Measurements from ENCODE around the gene INO80D.
"Not testable (repeated sequence)": the region's sequence is repeated elsewhere in the genome, so short reads cannot be mapped to it uniquely, and the experiment has no call there.

INO80D gene

DNA sequence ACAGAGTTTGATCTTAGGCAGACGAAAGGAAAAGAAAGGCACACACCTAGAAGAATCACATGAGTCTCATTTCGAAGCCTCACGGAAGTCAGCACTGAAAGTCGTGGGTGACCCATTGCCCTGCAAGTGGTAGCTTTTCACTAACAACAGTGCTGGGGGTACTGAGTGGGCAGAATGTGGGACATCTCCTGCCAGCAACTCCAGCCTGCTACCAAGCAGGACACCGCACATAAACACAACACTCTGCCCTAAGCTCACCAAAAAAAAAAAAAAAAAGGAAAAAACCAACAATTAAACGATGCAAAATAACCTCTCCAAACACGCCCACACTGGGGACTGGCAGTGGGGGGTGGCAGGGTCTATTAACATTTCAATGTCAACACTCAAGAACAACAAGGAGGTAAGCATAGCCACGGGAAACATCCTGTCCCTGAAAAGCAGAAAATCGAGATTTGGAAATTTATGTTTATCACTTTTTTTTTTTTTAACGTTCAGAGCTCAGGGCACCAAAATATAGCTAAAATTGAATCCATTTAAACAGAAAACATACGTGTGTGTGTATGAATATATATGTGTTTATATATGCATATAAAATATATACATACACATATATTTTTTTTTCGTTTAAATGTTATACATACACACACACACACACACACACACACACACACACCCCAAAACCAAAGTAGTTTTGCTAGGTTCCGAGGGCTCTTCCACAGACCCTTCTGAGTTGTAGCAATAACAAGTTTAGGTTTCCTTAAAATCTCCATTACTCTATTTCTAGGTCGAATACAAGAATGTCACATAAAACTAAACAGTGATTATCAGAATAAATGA, 2.2 kb downstream of the INO80D start:
- DNase-seq, result no peak

DNA sequence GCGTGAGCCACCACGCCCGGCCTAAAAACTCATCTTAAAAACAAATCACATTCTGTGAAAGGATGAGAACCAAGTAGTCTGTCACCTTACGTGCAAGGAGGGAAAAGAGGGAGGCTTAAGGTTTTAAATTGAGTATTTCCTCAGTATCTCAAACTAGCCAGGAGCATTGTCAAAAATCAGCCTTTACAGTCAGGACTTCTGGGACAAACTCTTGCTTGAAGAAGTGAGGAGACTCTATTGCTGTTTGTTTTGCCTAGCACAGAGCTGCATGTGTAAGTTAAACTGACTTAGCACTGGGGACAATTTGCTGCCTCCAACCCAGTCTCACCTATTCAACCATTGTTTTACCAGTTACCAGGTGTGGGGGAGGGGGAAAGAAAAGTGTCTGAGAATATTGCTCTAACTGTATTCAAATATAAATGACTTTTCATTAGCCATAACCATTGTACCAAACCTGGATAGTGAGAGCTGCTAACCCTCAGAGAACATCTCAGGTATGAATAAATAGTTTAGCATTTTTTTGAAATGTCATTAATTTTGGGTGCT, 3.6 kb downstream of the INO80D start:
- DNase-seq, result no peak

DNA sequence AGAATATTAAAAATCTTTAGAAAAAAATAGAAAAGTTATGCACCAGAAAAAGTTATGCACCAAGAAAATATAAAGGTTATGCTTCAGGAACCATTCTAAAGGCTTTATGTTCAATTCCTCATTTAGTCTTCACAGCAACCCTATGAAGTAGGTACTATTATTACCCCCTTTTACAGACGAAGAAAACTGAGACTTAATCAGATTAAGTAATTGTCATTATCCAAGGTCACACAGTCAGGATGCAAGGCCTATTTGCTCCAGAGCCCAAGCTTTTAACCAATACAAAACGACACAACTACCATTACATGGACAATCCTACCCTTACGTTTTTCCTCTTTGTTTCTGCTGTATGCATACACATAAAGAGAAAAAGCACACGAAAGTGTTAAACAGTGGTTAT, 5.0 kb downstream of the INO80D start:
- no peak for DNase-seq

DNA sequence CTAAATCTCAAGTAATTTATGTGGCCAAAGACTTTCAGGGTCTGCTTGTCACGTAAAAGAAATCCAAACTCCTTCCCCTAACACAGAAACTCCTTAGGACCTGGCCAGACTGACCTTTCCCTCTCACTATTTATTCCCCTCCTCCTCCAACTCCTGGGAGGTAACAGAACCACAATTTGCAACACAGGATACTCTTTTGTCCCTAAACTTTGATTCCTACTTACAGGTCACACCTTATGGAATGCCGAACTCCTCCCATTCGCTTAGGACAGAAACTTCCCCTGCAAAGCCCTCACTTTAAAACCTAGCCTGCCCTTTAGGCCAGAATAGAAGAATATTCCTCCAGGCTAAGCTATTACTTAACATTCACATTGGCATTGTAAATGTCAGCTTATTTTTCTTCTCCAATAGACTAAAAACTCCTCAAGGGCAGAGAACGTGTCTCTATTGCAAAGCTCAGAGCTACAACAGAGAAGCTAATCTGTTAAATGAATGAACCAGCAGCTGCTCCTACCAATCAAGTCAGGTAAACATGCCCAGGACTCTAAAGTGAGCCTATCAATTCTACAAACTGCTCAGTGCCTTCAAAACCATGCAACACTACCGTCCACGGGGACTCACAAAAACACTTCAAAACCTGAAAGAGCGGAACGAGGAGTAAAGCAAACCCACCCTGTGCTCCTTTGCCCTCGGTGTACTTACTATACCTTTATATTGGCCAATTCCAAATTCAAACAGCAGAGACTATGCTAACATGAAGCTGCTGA, 6.1 kb downstream of the INO80D start:
- no peak for DNase-seq

DNA sequence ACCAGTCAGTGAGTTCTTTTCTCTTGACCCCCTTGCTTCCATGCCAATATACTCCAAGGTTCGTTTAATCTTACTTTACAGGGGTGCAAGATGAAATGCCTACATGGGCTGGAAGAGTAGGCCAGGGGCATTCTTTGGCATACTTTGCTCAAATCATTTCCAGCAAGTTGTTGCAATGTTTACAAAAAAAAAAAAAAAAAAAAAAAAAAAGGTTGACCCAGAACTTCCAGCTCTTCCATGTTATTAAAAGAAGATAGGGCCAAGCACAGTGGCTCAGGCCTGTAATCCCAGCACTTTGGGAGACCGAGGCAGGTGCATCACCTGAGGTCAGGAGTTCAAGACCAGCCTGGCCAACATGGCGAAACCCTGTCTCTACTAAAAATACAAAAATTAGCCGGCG, 8.1 kb downstream of the INO80D start:
- DNase-seq, result not testable (repeated sequence)

DNA sequence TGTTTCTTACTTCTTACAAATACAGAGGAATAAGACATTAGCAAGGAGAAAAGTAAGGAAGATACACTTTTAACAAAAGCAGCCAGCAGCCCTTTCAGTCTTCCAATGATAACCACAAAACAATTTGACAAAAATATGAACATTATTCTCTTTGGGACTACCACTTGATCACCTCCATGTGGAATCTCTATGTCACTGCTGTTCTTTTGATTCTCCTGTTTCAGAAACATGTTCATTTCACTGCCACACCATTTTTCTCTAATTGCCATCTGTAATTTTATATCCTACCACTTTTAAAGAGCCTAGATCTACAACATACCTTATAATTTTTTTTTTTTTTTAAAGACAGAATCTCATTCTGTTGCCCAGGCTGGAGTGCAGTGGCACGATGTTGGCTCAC, 10.9 kb downstream of the INO80D start:
- DNase-seq, result no peak

DNA sequence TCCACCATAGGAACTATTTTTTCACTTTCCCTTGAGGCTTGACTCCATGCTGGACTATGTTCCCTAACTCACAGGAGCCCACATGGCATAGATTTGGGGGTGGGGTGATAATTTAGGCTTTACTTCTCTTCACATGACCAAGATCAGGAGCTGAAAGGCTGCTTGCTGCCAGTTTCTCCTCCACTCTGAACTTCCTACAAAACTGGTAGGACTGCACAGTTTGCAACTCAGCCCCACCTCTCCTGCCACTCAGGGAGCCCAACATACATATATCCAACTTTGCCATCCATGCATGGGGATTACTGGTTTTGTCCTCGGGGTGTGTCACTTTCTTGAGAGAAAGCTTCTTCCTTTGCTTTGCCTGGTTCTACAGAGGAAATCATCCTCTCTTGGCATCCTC, 14.2 kb downstream of the INO80D start:
- no peak for DNase-seq

DNA sequence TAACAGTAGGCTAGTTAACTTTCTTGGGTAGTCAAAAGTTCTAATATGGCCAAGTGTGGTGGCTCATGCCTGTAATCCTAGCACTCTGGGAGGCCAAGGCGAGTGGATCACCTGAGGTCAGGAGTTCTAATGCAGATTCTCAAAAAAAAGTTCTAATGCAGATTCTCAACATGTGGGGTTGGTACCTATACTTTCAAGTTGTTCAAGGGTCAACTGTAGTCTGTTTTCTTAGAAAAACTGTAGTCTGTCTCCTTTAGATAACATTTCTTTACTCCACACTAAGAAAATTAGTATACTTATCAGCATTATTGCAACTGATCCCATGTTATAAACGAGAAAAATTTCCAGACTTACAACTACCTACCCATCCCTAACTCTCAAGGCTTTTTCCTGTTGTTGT, 16.6 kb downstream of the INO80D start:
- DNase-seq, result no peak

DNA sequence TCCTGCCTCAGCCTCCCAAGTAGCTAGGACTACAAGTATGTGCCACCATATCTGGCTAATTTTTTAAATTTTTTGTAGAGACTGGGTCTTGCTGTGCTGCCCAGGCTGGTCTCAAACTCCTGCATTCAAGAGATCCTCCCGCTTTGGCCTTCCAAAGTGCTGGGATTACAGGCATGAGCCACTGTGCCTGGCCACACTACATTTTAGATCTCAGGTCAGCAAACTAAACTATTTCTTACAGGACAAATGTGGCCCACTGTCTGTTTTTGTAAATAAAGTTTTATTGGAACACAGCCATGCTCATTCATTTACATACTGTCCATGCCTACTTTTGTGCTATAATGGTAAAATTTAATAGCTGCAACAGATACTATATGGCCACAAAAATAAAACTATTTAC, 17.8 kb downstream of the INO80D start:
- DNase-seq, result no peak

DNA sequence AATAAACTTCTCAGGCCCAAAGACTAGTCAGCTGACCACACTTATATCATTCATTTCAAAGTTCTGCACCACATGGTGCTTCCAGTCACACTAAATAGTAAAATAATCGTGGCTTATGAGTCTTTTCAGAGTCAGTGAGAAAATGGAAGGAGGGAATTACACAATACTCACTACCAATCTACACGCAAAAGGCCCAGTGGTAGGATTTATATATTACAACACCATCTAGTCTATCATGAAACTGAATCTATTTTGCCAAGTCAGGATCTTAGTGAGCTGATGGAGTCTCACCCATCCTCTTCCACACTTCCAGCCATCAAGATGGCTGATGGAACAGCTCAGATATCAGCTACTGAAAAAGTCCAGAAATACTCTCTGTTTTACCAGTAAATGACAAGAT, 21.9 kb downstream of the INO80D start:
- no peak for DNase-seq

DNA sequence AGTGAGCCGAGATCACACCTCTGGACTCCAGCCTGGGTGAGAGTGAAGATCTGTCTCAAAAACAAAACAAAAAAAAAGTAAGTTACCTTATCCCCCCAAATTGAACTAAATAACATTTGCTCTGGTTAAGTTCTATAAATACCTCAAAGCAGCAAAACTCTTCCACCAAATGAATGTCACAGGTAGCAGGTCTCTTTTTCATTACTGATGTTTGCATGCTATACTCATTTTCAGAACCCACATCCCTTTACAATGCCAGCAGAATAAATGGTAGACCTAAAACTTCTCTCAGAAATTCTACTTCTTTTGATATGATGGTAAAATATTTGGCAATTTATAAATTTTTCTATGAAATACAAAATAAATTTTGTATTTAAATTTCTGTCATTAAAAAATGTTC, 22.3 kb downstream of the INO80D start:
- no peak for DNase-seq

DNA sequence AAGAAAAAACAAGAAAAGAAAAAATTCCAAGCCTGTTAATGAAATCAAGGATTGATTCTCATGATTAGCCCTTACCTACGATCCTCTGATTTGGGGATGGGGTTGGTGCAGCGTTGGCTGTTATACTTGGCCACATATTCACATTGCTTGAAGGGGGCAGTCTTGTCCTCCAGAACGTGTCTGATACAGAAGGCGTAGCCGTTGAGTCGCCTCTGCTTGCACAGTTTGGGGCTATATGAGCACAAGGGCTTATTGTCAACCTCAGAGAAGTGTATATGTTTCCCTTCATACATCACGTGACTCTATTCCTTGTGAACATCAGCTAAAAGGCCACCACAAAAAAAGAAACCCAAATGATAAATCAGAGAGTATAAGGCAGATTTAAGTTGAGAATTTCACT, 23.2 kb downstream of the INO80D start:
- DNase-seq, result no peak

DNA sequence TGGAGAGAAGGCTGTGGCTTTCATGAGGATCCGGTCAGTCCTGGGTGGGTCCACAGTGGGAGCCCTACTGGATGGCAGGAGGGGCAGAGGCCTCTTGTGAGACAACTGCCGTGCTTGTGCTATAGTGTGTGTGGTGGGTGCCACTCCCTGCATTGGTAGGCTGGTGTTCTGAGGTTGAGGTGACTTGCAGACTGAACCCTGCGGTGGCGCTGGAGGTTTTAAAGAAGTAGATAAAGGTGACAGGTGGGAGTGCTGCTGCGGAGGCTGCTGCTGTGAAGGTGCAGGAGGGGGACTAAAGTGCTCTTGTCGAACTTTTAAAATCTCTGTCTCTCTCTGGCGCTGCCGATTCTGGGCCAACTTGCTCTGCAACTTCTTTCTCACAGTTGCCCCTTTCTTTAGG, 29.7 kb downstream of the INO80D start:
- no peak for DNase-seq

DNA sequence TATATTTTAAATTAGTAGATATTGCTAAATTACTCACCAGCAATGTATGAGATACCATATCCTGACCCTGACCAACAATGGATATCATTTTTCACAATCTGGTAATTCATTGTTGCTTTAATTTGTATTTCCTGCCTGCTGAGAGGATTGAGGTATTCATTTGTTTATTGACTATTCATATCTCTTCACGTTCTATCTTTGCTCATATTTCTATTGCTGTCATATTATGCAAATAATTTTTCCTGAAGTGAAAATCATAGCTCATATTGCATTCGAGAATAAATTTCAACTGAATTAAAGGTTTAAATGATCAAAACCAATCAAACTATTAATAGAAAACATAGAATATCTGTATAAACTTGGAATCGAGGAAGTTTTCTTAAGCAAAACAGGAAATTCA, 31.0 kb downstream of the INO80D start:
- DNase-seq, result no peak

DNA sequence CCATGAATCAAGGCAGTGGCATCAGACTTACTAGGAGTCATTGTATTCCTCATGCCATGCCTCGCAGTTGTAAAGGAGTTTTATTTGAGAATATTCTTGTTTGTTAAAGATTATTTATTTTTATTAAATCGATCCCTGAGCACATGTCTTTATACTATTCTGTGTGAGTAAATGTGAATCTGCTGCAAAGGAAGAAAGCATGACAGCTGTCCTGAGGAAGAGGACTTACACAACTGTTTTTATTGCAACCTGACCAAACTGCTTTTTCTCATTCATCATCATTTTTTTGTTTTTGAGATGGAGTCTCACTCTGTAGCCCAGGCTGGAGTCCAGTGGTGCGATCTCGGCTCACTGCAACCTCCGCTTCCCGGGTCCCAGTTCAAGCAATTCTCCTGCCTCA, 34.1 kb downstream of the INO80D start:
- DNase-seq, result no peak

DNA sequence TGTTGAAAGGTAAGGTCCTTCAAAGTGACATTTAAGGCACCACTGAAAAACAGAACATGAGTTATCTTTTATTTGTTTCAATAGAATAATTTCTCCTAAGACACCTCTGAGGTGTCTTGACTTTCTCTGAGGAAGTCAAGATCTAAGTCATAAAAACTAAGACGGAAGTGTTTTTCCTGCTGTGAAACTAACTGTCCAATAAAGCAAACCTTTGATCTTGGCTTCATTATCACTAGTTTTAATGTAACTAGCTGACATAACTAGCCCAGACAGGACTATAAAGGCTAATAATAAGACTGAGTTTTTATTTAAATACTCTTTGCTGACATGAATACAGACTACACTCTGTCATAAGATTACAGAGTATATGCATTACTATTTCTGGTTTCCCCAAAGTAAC, 36.6 kb downstream of the INO80D start:
- no peak for DNase-seq

DNA sequence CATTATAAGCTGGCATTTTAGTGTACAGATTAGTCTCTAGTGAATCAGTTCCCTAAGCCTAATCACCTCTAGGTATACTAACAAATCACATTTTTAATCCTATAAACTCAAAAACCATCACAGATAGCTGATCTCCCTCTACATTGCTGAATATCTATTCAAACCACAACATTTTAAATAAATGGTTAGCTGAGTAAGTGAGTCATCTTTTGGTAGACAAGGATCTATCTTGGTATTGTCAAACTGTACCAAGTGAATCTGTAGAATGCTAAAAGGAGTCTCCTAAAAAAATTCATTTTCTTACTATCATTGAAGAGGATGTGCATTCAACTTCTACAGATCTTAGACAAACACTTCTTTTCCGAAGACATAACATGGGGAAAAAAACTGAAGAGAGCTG, 40.7 kb downstream of the INO80D start:
- peak; percentile 15 for DNase-seq

DNA sequence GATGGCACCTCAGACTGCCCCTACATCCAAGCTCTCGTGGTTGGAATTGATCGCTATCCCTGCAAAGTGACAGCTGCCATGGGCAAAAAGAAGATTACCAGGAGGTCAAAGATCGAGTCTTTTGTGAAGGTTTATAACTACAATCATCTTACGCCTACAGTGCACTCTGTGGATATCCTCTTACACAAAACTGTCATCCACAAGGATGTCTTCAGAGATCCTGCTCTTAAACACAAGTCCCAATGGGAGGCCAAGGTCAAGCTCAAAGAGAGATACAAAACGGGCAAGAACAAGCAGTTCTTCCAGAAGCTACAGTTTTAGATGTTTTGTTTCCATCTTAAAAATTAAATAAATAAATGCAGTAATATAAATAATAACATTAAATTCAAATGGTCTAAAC, 45.4 kb downstream of the INO80D start:
- no peak for DNase-seq

DNA sequence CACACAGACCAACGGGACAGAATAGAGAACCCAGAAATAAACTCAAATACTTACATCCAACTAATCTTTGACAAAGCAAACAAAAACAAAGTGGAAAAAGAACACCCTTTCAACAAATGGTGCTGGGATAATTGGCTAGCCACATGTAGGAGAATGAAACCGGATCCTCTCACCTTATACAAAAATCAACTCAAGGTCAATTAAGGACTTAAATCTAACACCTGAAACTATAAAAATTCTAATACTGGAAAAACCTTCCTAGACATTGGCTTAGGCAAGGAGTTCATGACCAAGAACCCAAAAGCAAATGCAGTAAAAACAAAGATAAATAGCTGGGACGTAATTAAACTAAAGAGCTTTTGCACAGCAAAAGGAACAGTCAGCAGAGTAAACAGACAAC, 50.6 kb downstream of the INO80D start:
- not testable (repeated sequence) for DNase-seq

DNA sequence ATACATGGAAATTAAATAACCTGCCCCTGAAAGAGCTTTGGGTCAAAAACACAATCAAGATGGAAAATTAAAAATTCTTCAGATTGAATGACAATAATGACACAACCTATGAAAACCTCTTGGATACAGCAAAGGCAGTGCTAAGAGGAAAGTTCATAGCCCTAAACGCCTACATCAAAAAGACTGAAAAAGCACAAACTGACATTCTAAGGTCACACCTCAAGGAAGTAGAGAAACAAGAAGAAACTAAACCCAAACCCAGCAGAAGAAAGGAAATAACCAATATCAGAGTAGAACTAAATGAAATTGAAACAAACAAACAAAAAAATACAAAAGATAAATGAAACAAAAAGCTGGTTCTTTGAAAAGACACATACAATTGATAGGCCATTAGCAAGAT, 52.5 kb downstream of the INO80D start:
- not testable (repeated sequence) for DNase-seq

DNA sequence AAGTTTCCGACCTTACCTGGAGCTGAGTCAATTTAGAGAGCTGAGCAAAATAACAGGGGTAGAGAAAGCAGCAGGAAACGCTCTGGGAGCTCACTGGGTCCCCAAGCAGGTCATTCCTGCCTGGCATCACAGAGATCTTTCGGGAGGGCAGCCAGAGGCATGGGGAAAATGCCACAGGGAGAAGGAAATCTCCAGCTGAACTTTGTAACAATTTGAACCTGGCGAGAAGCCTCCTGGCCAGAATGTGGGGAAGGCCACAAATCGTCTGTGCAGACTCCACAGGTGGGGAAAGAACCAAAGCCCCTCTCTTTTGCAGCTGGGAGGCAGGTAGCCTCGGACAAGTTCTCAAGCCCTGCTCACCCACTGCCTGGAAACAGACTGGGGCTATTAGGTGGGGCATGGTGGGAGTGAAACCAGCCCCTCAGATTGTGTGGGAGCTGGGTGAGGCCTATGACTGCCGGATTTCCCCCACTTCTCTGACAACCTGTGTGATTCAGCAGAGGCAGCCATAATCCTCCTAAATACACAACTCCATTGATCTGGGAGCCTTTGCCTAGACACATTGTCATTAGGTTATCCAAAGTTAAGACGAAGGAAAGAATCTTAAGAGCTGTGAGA, 53.9 kb downstream of the INO80D start:
- DNase-seq, result no peak

DNA sequence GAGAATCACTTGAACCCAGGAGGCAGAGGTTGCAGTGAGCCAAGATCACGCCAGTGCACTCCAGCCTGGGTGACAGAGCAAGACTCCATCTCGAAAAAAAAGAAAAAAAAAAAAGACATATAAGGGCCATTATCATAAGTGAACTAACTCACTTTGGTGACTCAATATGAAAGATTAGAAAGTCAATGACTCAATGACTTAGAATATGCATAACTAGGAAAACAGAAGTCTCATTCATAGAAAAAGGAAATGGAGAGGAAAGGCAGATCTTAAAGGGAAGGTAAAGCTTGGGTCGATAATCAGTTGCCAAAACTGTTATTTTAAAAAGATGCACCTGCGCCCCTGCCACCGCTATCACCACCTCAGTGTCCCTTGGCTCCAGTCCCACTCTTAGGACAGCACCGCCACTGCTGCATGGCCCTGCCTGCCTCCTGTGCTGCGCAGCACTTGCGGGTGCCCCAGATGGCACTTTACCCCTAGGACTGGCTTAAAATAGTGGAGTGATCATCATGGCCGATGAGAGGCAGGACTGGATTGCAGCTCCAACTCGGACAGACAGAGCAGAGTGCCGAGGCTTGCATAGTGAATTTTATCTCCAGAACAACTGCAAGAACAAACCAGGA, 54.7 kb downstream of the INO80D start:
- DNase-seq, result peak; percentile 46

DNA sequence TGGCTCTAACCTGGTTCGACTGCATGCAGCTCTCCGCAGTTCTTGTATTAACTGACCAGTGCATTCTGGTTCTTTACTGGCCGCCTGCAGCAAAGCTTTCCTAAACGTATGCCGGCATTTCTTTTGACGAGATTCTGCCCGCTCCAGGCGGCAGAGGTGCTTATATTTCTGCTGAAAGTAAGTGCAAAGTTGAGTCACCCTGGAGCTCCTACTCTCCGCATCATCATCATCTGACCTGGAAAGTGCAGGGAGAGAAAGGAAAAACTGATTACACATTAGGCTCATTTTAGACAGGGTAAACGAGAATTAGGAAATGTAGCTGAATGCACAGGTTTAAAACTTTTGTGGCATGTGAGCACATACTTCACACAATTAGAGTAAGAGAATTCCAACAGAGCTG, 57.9 kb downstream of the INO80D start:
- no peak for DNase-seq

All from fibroblast of skin of back (primary cell).